H1 (cell line): ENCODE data around the gene KRTAP4-2. TPM values are rescaled to one million over a fixed set of nuclear protein-coding genes. Genes with fewer than 3 reads are reported as not detected.
"Not testable (repeated sequence)": the region's sequence is repeated elsewhere in the genome, so short reads cannot be mapped to it uniquely, and the experiment has no call there.

Source experiments
- CTCF ChIA-PET: fragments of 300-600 bp; sonication (Branson Sonifier 250); formaldehyde crosslinking; loops from one replicate; lab custom pipeline; 2021; ENCODE audit not compliant: partially characterized antibody; lab: Charles Lee
- POLR2A ChIA-PET: fragments of 300-600 bp; sonication (Branson Sonifier 250); formaldehyde crosslinking; loops from one replicate; lab custom pipeline; 2021; ENCODE audit warnings: inconsistent platforms; ENCODE audit not compliant: partially characterized antibody; lab: Charles Lee
- DNase-seq, 2 experiments: peaks; one replicate each; pipeline versions ENCODE4 v3.0.0 to v3.0.0-alpha.2; 2010 to 2022; ENCODE audit warnings: low spot score in 2 of 2, low read depth in 1 of 2, mixed read lengths in 1 of 2
- FAIRE-seq: peaks from 2 replicates; lab custom pipeline; 2011; peaks lifted over from hg19 to GRCh38; lab: Jason Lieb, UNC
- H2AFZ ChIP-seq: 2 replicates; pipeline ENCODE4 v1.8.1; 2012; ENCODE audit warnings: low read length, inconsistent platforms
- H2AK5ac ChIP-seq: 2 replicates; pipeline ENCODE4 v1.6.1; 2013; ENCODE audit warnings: low read depth, low read length
- H2BK120ac ChIP-seq: replicated peaks from 2 replicates; pipeline ENCODE3; 2013; ENCODE audit warnings: low read depth, low read length, inconsistent platforms
- H2BK12ac ChIP-seq: 2 replicates; pipeline ENCODE4 v1.6.1; 2013; ENCODE audit warnings: low read depth, low read length
- H2BK15ac ChIP-seq: 2 replicates; pipeline ENCODE4 v1.6.1; 2013; ENCODE audit warnings: low read length
- H2BK20ac ChIP-seq: 2 replicates; pipeline ENCODE4 v1.6.1; 2013; ENCODE audit warnings: low read length
- H2BK5ac ChIP-seq: 2 replicates; pipeline ENCODE4 v1.6.1; 2013; ENCODE audit warnings: low read depth, low read length
- H3K14ac ChIP-seq: 2 replicates; pipeline ENCODE4 v1.6.1; 2013; ENCODE audit warnings: inconsistent platforms; ENCODE audit not compliant: insufficient read length
- H3K18ac ChIP-seq: 2 replicates; pipeline ENCODE4 v1.6.1; 2013; ENCODE audit warnings: low read length; ENCODE audit errors: extremely low read depth
- H3K23ac ChIP-seq: 2 replicates; pipeline ENCODE4 v1.6.1; 2013; ENCODE audit warnings: inconsistent platforms; ENCODE audit not compliant: insufficient read length
- H3K23me2 ChIP-seq: 2 replicates; pipeline ENCODE4 v1.6.1; 2013; ENCODE audit warnings: low read depth, low read length
- H3K27ac ChIP-seq: 2 replicates; pipeline ENCODE4 v1.6.1; 2011; ENCODE audit warnings: low read depth, low read length, inconsistent platforms
- H3K27me3 ChIP-seq, 4 experiments: replicated peaks in 1 of 4; 1 replicate in 1 of 4; 2 replicates in 3 of 4; pipeline versions ENCODE4 v1.6.1 to v1.8.1; 2011 to 2013; ENCODE audit warnings: low read length in 3 of 4, mild to moderate bottlenecking in 3 of 4, inconsistent platforms in 2 of 4, mixed read lengths in 2 of 4, moderate library complexity in 1 of 4; ENCODE audit not compliant: control insufficient read depth in 3 of 4, insufficient read depth in 3 of 4; ENCODE audit errors: extremely low read depth in 1 of 4
- H3K36me3 ChIP-seq, 4 experiments: 2 replicates each; pipeline versions ENCODE4 v1.6.1 to v1.8.1; 2011 to 2013; ENCODE audit warnings: mild to moderate bottlenecking in 4 of 4, low read length in 3 of 4, moderate library complexity in 2 of 4, control low read depth in 1 of 4, inconsistent platforms in 1 of 4; ENCODE audit not compliant: insufficient read depth in 4 of 4, control insufficient read depth in 2 of 4
- H3K4ac ChIP-seq: replicated peaks from 2 replicates; pipeline ENCODE3; 2013; ENCODE audit warnings: low read length, low read depth, mixed read lengths, inconsistent platforms; ENCODE audit not compliant: insufficient read length
- H3K4me1 ChIP-seq, 4 experiments: replicated peaks in 1 of 4; 1 replicate in 1 of 4; 2 replicates in 3 of 4; pipeline versions ENCODE4 v1.6.1 to v1.8.1; 2011 to 2013; ENCODE audit warnings: low read length in 3 of 4, inconsistent platforms in 2 of 4, mixed read lengths in 1 of 4; ENCODE audit not compliant: insufficient read depth in 4 of 4, control insufficient read depth in 3 of 4
- H3K4me2 ChIP-seq, 2 experiments: 2 replicates each; pipeline versions ENCODE4 v1.6.1 to v1.8.1; 2011 to 2013; ENCODE audit warnings: low read depth in 2 of 2, low read length in 2 of 2, control low read depth in 1 of 2, inconsistent platforms in 1 of 2, mild to moderate bottlenecking in 1 of 2; ENCODE audit not compliant: insufficient read depth in 1 of 2
- H3K4me3 ChIP-seq, 4 experiments: fragments of 200-600, 300-600 bp in 1 of 4; sonication (generic), shearing (Covaris generic), sonication (Bioruptor Twin) in 1 of 4; 2 replicates each; pipeline versions ENCODE4 v1.5.1 to v1.8.1; 2011 to 2016; ENCODE audit warnings: low read length in 4 of 4, low read depth in 3 of 4, control low read depth in 2 of 4, inconsistent platforms in 2 of 4, mild to moderate bottlenecking in 2 of 4, mixed read lengths in 1 of 4, moderate library complexity in 1 of 4; ENCODE audit not compliant: insufficient read depth in 2 of 4; ENCODE audit errors: extremely low read depth in 1 of 4
- H3K56ac ChIP-seq: replicated peaks from 2 replicates; pipeline ENCODE3; 2013; ENCODE audit warnings: low read depth, mild to moderate bottlenecking, mixed read lengths, low read length, inconsistent platforms; ENCODE audit not compliant: insufficient read length
- H3K79me1 ChIP-seq: 2 replicates; pipeline ENCODE4 v1.6.1; 2013; ENCODE audit warnings: low read depth, low read length, control low read depth
- H3K79me2 ChIP-seq, 2 experiments: 2 replicates each; pipeline versions ENCODE4 v1.6.1 to v1.8.1; 2012 to 2013; ENCODE audit warnings: low read length in 2 of 2, mild to moderate bottlenecking in 2 of 2, inconsistent platforms in 1 of 2; ENCODE audit not compliant: insufficient read depth in 2 of 2, control insufficient read depth in 1 of 2
- H3K9ac ChIP-seq, 4 experiments: replicated peaks in 1 of 4; 1 replicate in 1 of 4; 2 replicates in 3 of 4; pipeline versions ENCODE4 v1.6.1 to v1.8.1; 2011 to 2013; ENCODE audit warnings: low read depth in 3 of 4, low read length in 3 of 4, control low read depth in 2 of 4, mild to moderate bottlenecking in 2 of 4, moderate library complexity in 2 of 4, inconsistent platforms in 1 of 4; ENCODE audit errors: extremely low read depth in 1 of 4
- H3K9me3 ChIP-seq, 2 experiments: 2 replicates each; pipeline versions ENCODE4 v1.6.1 to v1.8.1; 2012 to 2013; ENCODE audit warnings: mild to moderate bottlenecking in 2 of 2, moderate library complexity in 2 of 2, control low read depth in 1 of 2, inconsistent platforms in 1 of 2, low read depth in 1 of 2, low read length in 1 of 2, mixed read lengths in 1 of 2; ENCODE audit not compliant: insufficient read depth in 2 of 2
- H4K20me1 ChIP-seq, 2 experiments: replicated peaks in 1 of 2; 2 replicates each; pipeline versions ENCODE3 to v1.8.1; 2011 to 2013; ENCODE audit warnings: inconsistent platforms in 2 of 2, low read length in 2 of 2, mild to moderate bottlenecking in 1 of 2; ENCODE audit not compliant: insufficient read depth in 2 of 2, control insufficient read depth in 1 of 2
- H4K5ac ChIP-seq: 2 replicates; pipeline ENCODE4 v1.6.1; 2013; ENCODE audit warnings: low read length, low read depth, mixed read lengths, inconsistent platforms; ENCODE audit not compliant: insufficient read length
- H4K8ac ChIP-seq: 2 replicates; pipeline ENCODE4 v1.8.0; 2013; ENCODE audit warnings: mild to moderate bottlenecking, moderate library complexity, low read length, inconsistent platforms; ENCODE audit not compliant: insufficient read depth; ENCODE audit errors: extremely low read depth
- H4K91ac ChIP-seq: replicated peaks from 2 replicates; pipeline ENCODE3; 2013; ENCODE audit warnings: low read length, mixed read lengths, inconsistent platforms; ENCODE audit not compliant: insufficient read length
- CHD2 ChIP-seq: IDR thresholded peaks from 2 replicates; pipeline ENCODE4 v1.6.1; 2012; ENCODE audit warnings: low read length, improper control_type of control experiment
- CTBP2 ChIP-seq: IDR thresholded peaks from 2 replicates; pipeline ENCODE4 v1.7.0; 2011; ENCODE audit warnings: borderline replicate concordance, mild to moderate bottlenecking, moderate library complexity, mixed read lengths, low read length; ENCODE audit not compliant: insufficient read depth, insufficient read length
- CTCF ChIP-seq, 3 experiments: IDR thresholded peaks; 1 replicate in 2 of 3; 2 replicates in 1 of 3; pipeline versions ENCODE4 v1.5.1 to v1.6.1; 2011; ENCODE audit warnings: low read length in 3 of 3, mild to moderate bottlenecking in 3 of 3, inconsistent platforms in 2 of 3, low read depth in 1 of 3, moderate library complexity in 1 of 3; ENCODE audit not compliant: insufficient read depth in 1 of 3; ENCODE audit errors: control extremely low read depth in 1 of 3
- SRF ChIP-seq: IDR thresholded peaks from 2 replicates; pipeline ENCODE4 v1.6.1; 2011; ENCODE audit warnings: mild to moderate bottlenecking, low read depth, low read length, moderate library complexity
- TEAD4 ChIP-seq: IDR thresholded peaks from 2 replicates; pipeline ENCODE4 v1.6.1; 2012; ENCODE audit warnings: low read depth, low read length, inconsistent platforms, mixed read lengths
- WGBS, 2 experiments: shearing (Covaris generic) in 1 of 2; methylation state at CpG; one replicate each; pipeline versions ENCODE4 v1.1.6 to v1.1.7; 2013 to 2015; ENCODE audit warnings: low lambda C conversion rate in 2 of 2, mixed read lengths in 2 of 2, inconsistent platforms in 1 of 2, low coverage in 1 of 2, missing lambda C conversion rate in 1 of 2; ENCODE audit not compliant: insufficient replicate concordance in 2 of 2, insufficient coverage in 1 of 2, insufficient read length in 1 of 2; ENCODE audit errors: extremely low coverage in 1 of 2, missing lambda C conversion rate in 1 of 2; 5-methylcytosine and 5-hydroxymethylcytosine counted together
- polyA plus RNA-seq, 7 experiments: library from polyadenylated mRNA; depleted of rRNA in 3 of 7; stranded (reverse) in 5 of 7; unstranded in 2 of 7; fragments of >200 nt in 5 of 7; fragments of 200-250 nt in 2 of 7; gene quantifications; 1 replicate in 5 of 7; 2 replicates in 1 of 7; 4 replicates in 1 of 7; pipeline versions ENCODE4 v1.2.1 to v1.2.3, GENCODE V29; 2011 to 2013; ENCODE audit warnings: missing spikeins in 2 of 7, mixed read lengths in 2 of 7
- total RNA-seq: library from RNA; stranded (reverse); fragmentation: NEBNext Ultra II Directional; extraction: Animal tissue kit (Norgen Biotek cat#: 25700); gene quantifications from 2 replicates; pipeline ENCODE4 v1.2.1, GENCODE V29; 2021

The KRTAP4-2 gene
- total and polyA plus RNA-seq, 2 of the 8 experiments (the other 6 are each of a cell fraction or from before 2014, with no cell fraction given), result not detected

GRCh38 chr17:41140360-41141131 lies 37.5 kb downstream of the KRTAP4-2 start, which contains the start of gene KRTAP4-6 (continued):
- TF ChIP-seq TEAD4, result no peak
- TF ChIP-seq CTBP2, result no peak
- no peak for TF ChIP-seq CHD2
- no peak for TF ChIP-seq CTCF (IDR thresholded peaks at IDR 0.05; ENCODE audit: control extremely low read depth in 1 of 3, insufficient read depth in 1 of 3, low read depth in 1 of 3, low read length in 3 of 3)
- no peak for TF ChIP-seq SRF

- 89% methylated on average over 12 of the region's 12 CpGs; no CpG with 5 or more reads in 1 of the 2 experiments for WGBS, 2 experiments
- H3K18ac ChIP-seq, H4K5ac ChIP-seq, H3K14ac ChIP-seq, H4K20me1 ChIP-seq, H3K27ac ChIP-seq, FAIRE-seq, H2BK12ac ChIP-seq, H3K79me1 ChIP-seq, H3K36me3 ChIP-seq, H3K56ac ChIP-seq, H4K91ac ChIP-seq, POLR2A ChIA-PET, H3K9ac ChIP-seq, H3K79me2 ChIP-seq, H2BK15ac ChIP-seq, H4K8ac ChIP-seq, H3K23me2 ChIP-seq, DNase-seq, H3K4me2 ChIP-seq, H2BK5ac ChIP-seq, H3K4me3 ChIP-seq, CTCF ChIA-PET, H2BK20ac ChIP-seq, H3K4ac ChIP-seq, H3K27me3 ChIP-seq, H2BK120ac ChIP-seq, H2AK5ac ChIP-seq, H2AFZ ChIP-seq, H3K4me1 ChIP-seq, H3K23ac ChIP-seq: not testable (repeated sequence)
- peaks cover 12% of the 10 kb centered on the region in 2 experiments; a peak in 3 of 4 replicates for H3K9me3 ChIP-seq
Measured at GRCh38 chr17:41139865-41140264, 38.2 kb downstream of the KRTAP4-2 start.
